Liver (tissue), 9 donors: ENCODE results near the gene SIL1. TPM values are rescaled to one million over a fixed set of nuclear protein-coding genes. Genes with fewer than 3 reads are reported as not detected.

Source experiments
- DNase-seq: peaks from one replicate; pipeline ENCODE4 v3.0.0-alpha.2; 2017; ENCODE audit warnings: low spot score
- H3K27ac ChIP-seq, 2 donors: one replicate each; pipeline ENCODE4 v1.7.0; 2013; ENCODE audit warnings: inconsistent platforms in 2 of 2, low read length in 2 of 2, control low read depth in 1 of 2, low read depth in 1 of 2, mild to moderate bottlenecking in 1 of 2
- H3K27me3 ChIP-seq, 4 donors: one replicate each; pipeline versions ENCODE4 v1.6.1 to v1.7.0; 2013; ENCODE audit warnings: low read length in 3 of 4, inconsistent platforms in 1 of 4, mild to moderate bottlenecking in 1 of 4, moderate library complexity in 1 of 4; ENCODE audit not compliant: control insufficient read depth in 4 of 4, insufficient read depth in 4 of 4
- H3K36me3 ChIP-seq, 4 donors: one replicate each; pipeline versions ENCODE4 v1.6.1 to v1.7.0; 2013; ENCODE audit warnings: low read length in 3 of 4, mild to moderate bottlenecking in 3 of 4, low read depth in 1 of 4, moderate library complexity in 1 of 4; ENCODE audit not compliant: control insufficient read depth in 4 of 4, insufficient read depth in 3 of 4
- H3K4me1 ChIP-seq, 4 donors: one replicate each; pipeline versions ENCODE4 v1.6.1 to v1.7.0; 2013; ENCODE audit warnings: low read length in 3 of 4, mild to moderate bottlenecking in 3 of 4, moderate library complexity in 1 of 4; ENCODE audit not compliant: control insufficient read depth in 4 of 4, insufficient read depth in 4 of 4
- H3K4me3 ChIP-seq, 3 donors: one replicate each; pipeline versions ENCODE4 v1.6.1 to v1.7.0; 2013; ENCODE audit warnings: low read length in 3 of 3, control low read depth in 1 of 3, low read depth in 1 of 3, mild to moderate bottlenecking in 1 of 3
- H3K9ac ChIP-seq, 2 donors: one replicate each; pipeline ENCODE4 v1.7.0; 2013; ENCODE audit warnings: low read length in 2 of 2, mild to moderate bottlenecking in 2 of 2, moderate library complexity in 2 of 2, control low read depth in 1 of 2, low read depth in 1 of 2
- H3K9me3 ChIP-seq, 4 donors: one replicate each; pipeline versions ENCODE4 v1.6.1 to v1.7.0; 2013; ENCODE audit warnings: low read length in 3 of 4; ENCODE audit not compliant: control insufficient read depth in 4 of 4
- EGR1 ChIP-seq, 2 donors: IDR thresholded peaks; 2 replicates each; pipeline ENCODE4 v1.6.1; 2016 to 2018; ENCODE audit warnings: antibody characterized with exemption in 2 of 2, low read depth in 2 of 2
- FOXA1 ChIP-seq: IDR thresholded peaks from 2 replicates; pipeline ENCODE4 v1.6.1; 2016; ENCODE audit warnings: antibody characterized with exemption
- FOXA2 ChIP-seq: IDR thresholded peaks from 2 replicates; pipeline ENCODE4 v1.6.1; 2016; ENCODE audit warnings: antibody characterized with exemption
- GABPA ChIP-seq, 2 donors: IDR thresholded peaks in 1 of 2; conservative IDR thresholded peaks in 1 of 2; 2 replicates each; pipeline ENCODE4 v1.6.1; 2016; ENCODE audit warnings: antibody characterized with exemption in 2 of 2, mild to moderate bottlenecking in 1 of 2, moderate library complexity in 1 of 2
- HNF4A ChIP-seq, 2 donors: conservative IDR thresholded peaks; 2 replicates each; pipeline ENCODE4 v1.6.1; 2016; ENCODE audit warnings: antibody characterized with exemption in 2 of 2, mild to moderate bottlenecking in 2 of 2
- HNF4G ChIP-seq: IDR thresholded peaks from 2 replicates; pipeline ENCODE4 v1.6.1; 2016; ENCODE audit warnings: antibody characterized with exemption
- JUND ChIP-seq, 2 donors: IDR thresholded peaks; 2 replicates each; pipeline ENCODE4 v1.6.1; 2016; ENCODE audit warnings: antibody characterized with exemption in 2 of 2
- NR2F2 ChIP-seq: IDR thresholded peaks from 2 replicates; pipeline ENCODE4 v1.6.1; 2016; ENCODE audit warnings: antibody characterized with exemption
- RAD21 ChIP-seq, 2 donors: IDR thresholded peaks; 2 replicates each; pipeline ENCODE4 v1.6.1; 2016; ENCODE audit warnings: antibody characterized with exemption in 2 of 2, mild to moderate bottlenecking in 2 of 2
- SP1 ChIP-seq: IDR thresholded peaks from 2 replicates; pipeline ENCODE4 v1.6.1; 2018; ENCODE audit warnings: antibody characterized with exemption, mild to moderate bottlenecking
- TAF1 ChIP-seq: conservative IDR thresholded peaks from 2 replicates; pipeline ENCODE4 v1.6.1; 2016; ENCODE audit warnings: antibody characterized with exemption, mild to moderate bottlenecking
- YY1 ChIP-seq: IDR thresholded peaks from 2 replicates; pipeline ENCODE4 v1.6.1; 2016; ENCODE audit warnings: antibody characterized with exemption, mild to moderate bottlenecking
- WGBS: extraction: QIAGEN DNeasy Blood & Tissue Kit; methylation state at CpG from one replicate; pipeline ENCODE4 v1.1.7; 2013; 5-methylcytosine and 5-hydroxymethylcytosine counted together
- polyA plus RNA-seq, 2 donors: library from polyadenylated mRNA; stranded (reverse) in 1 of 2; unstranded in 1 of 2; fragments of 200-250 nt in 1 of 2; fragments of >200 nt in 1 of 2; fragmentation: Nextera tagmentation in 1 of 2; extraction: Ambion mirVana in 1 of 2; gene quantifications; one replicate each; pipeline versions ENCODE4 v1.2.1 to v1.2.3, GENCODE V29; 2013 to 2015
- total RNA-seq, 2 donors: library from RNA; depleted of rRNA; stranded (reverse); fragments of >200 nt; gene quantifications; one replicate each; pipeline ENCODE4 v1.2.3, GENCODE V29; 2014
- TF ChIP-seq, protein P1 (sequence below): IDR thresholded peaks from 2 replicates; pipeline ENCODE4 v1.6.1; 2016; ENCODE audit warnings: antibody characterized with exemption
- TF ChIP-seq, protein P2 (sequence below): IDR thresholded peaks from 2 replicates; pipeline ENCODE4 v1.6.1; 2016; ENCODE audit warnings: antibody characterized with exemption
- TF ChIP-seq, protein P3 (sequence below): fragments of 150-350 bp; IDR thresholded peaks from 2 replicates; pipeline ENCODE4 v1.5.1; 2017; ENCODE audit warnings: improper control_type of control experiment, low read depth, low read length; ENCODE audit not compliant: missing input control
- TF ChIP-seq, protein P4 (sequence below): IDR thresholded peaks from 2 replicates; pipeline ENCODE4 v1.6.1; 2016; ENCODE audit warnings: antibody characterized with exemption
- donor health status: healthy.
- donor health status: healthy.
- donor health status: healthy.
- donor health status: healthy.
- donor health status: healthy.

The SIL1 gene
- total and polyA plus RNA-seq, 4 donors = 38.1 to 95.1 (median 76.2) TPM

DNA sequence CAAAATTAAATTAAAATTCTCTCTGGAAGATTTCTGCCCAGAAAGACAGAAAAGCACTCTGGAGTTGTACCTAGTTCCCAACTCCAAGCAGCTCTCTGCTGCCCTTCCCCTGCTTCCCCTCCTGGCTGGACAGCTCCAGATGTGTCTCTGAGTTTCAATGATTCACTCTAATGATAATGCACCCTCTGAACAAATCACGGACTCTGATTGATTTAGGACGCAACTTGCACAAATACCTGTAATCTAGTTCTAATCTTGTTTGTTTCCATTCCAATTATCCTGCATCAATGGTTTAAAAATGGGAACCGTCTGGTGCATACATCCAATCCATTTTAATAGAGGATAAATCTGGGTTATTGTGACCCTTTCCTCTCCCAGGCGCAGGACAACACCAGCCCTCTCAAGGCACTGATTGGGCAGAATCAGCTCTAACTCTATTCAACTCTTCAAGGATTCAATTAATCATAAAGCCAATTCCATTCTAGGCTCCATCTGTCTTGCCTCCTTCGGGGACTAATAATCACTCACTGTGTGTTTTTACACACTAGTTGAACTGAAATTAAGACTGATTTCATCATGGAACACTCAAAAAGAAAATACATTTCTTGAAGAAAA, 211.9 kb downstream of the SIL1 start:
- no peak overlapping the region for H3K4me3 ChIP-seq
- no peak overlapping the region for H3K9ac ChIP-seq
- WGBS = 93% methylated on average over 5 of the region's 5 CpGs
- peaks cover 0 to 3% (median 0%) of the 10 kb centered on the region in 4 donors for H3K36me3 ChIP-seq
- TF ChIP-seq GABPA (IDR thresholded peaks at IDR 0.05 in 1 of 2, conservative IDR thresholded peaks at IDR 0.05 in 1 of 2) = no peak
- TF ChIP-seq, protein P1, sequence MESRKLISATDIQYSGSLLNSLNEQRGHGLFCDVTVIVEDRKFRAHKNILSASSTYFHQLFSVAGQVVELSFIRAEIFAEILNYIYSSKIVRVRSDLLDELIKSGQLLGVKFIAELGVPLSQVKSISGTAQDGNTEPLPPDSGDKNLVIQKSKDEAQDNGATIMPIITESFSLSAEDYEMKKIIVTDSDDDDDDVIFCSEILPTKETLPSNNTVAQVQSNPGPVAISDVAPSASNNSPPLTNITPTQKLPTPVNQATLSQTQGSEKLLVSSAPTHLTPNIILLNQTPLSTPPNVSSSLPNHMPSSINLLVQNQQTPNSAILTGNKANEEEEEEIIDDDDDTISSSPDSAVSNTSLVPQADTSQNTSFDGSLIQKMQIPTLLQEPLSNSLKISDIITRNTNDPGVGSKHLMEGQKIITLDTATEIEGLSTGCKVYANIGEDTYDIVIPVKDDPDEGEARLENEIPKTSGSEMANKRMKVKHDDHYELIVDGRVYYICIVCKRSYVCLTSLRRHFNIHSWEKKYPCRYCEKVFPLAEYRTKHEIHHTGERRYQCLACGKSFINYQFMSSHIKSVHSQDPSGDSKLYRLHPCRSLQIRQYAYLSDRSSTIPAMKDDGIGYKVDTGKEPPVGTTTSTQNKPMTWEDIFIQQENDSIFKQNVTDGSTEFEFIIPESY = no peak
- TF ChIP-seq JUND (IDR thresholded peaks at IDR 0.05) = no peak
- TF ChIP-seq, protein P2, sequence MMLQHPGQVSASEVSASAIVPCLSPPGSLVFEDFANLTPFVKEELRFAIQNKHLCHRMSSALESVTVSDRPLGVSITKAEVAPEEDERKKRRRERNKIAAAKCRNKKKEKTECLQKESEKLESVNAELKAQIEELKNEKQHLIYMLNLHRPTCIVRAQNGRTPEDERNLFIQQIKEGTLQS = no peak
- no peak for TF ChIP-seq TAF1
- TF ChIP-seq SP1 = no peak
- no peak for TF ChIP-seq NR2F2
- DNase-seq = no peak
- no peaks in the 10 kb centered on the region for H3K27me3 ChIP-seq
- H3K27ac ChIP-seq = no peak overlapping the region
- no peaks in the 10 kb centered on the region for H3K9me3 ChIP-seq
- no peaks in the 10 kb centered on the region for H3K4me1 ChIP-seq

DNA sequence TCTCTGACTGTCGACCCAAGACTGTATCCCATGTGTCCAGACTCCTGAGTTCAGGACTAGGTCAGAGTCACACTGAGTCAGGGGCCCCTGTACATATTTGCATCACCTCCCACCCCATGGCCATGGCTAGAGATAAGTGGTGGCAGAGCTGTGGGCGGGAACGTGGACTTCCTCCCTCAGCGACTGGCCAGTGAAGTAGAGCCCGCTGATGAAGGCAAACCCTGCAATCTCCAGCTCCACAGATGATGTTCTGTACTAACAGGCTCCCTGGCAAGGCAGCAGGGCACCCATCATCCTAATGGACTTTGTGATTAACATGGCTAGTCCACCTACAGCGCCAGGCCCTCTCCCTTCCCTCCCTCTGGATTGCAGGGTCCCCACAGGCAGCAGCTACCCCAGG, 212.5 kb downstream of the SIL1 start:
- Histone ChIP-seq H3K27ac (no peak overlapping the region), H3K4me1 (no peaks in the 10 kb centered on the region), H3K9ac (no peak overlapping the region), H3K36me3 (peaks cover 0 to 3% (median 0%) of the 10 kb centered on the region in 4 donors), H3K9me3 (no peaks in the 10 kb centered on the region), H3K27me3 (no peaks in the 10 kb centered on the region), H3K4me3 (no peak overlapping the region)
- DNase-seq = no peak
- no peak for TF ChIP-seq NR2F2
- 88% methylated on average over 6 of the region's 6 CpGs for WGBS

DNA sequence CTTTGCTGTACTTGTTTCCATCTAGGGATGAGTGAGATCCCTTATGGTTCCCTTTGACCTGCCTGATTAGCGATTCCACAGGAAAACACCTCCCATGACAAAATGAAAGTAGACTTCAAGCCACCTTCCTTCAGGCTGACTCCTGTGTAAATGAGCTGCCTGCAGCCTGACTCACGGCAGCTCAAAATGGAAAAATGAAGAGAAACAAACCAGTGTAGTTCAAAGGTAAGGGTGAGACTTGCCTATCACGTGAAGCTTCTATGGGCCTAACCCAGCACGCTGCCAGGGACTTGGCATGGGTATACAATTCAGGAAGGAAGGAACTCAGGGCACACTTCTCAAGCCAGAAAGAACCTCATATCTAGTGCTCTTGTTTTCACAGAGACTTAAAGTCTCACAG, 212.9 kb downstream of the SIL1 start:
- no peak for DNase-seq
- no peaks in the 10 kb centered on the region for H3K9me3 ChIP-seq
- H3K27ac ChIP-seq = no peak overlapping the region
- TF ChIP-seq, protein P3, sequence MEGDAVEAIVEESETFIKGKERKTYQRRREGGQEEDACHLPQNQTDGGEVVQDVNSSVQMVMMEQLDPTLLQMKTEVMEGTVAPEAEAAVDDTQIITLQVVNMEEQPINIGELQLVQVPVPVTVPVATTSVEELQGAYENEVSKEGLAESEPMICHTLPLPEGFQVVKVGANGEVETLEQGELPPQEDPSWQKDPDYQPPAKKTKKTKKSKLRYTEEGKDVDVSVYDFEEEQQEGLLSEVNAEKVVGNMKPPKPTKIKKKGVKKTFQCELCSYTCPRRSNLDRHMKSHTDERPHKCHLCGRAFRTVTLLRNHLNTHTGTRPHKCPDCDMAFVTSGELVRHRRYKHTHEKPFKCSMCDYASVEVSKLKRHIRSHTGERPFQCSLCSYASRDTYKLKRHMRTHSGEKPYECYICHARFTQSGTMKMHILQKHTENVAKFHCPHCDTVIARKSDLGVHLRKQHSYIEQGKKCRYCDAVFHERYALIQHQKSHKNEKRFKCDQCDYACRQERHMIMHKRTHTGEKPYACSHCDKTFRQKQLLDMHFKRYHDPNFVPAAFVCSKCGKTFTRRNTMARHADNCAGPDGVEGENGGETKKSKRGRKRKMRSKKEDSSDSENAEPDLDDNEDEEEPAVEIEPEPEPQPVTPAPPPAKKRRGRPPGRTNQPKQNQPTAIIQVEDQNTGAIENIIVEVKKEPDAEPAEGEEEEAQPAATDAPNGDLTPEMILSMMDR = no peak
- no peak for TF ChIP-seq EGR1 (IDR thresholded peaks at IDR 0.05; ENCODE audit: low read depth in 2 of 2)
- TF ChIP-seq FOXA2 = no peak
- TF ChIP-seq FOXA1 = no peak
- TF ChIP-seq, protein P4, sequence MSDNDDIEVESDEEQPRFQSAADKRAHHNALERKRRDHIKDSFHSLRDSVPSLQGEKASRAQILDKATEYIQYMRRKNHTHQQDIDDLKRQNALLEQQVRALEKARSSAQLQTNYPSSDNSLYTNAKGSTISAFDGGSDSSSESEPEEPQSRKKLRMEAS = no peak
- no peak for TF ChIP-seq YY1
- TF ChIP-seq HNF4A (conservative IDR thresholded peaks at IDR 0.05) = no peak
- TF ChIP-seq HNF4G = no peak
- no peak for TF ChIP-seq RAD21 (IDR thresholded peaks at IDR 0.05)
- no peak for TF ChIP-seq NR2F2
- TF ChIP-seq, protein P2 = no peak
- no peak for TF ChIP-seq TAF1
- TF ChIP-seq, protein P1 = no peak
- TF ChIP-seq GABPA (IDR thresholded peaks at IDR 0.05 in 1 of 2, conservative IDR thresholded peaks at IDR 0.05 in 1 of 2) = no peak
- no peak overlapping the region for H3K4me3 ChIP-seq
- no peaks in the 10 kb centered on the region for H3K27me3 ChIP-seq
- no peaks in the 10 kb centered on the region for H3K4me1 ChIP-seq
- WGBS = 85% methylated on average over 4 of the region's 4 CpGs
- H3K9ac ChIP-seq = no peak overlapping the region
- H3K36me3 ChIP-seq = peaks cover 0 to 3% (median 0%) of the 10 kb centered on the region in 4 donors
